SK-N-SH (cell line): ENCODE results near the gene TMEM147.

ENCODE experiments used
- CHD2 ChIP-seq: fragments of 150-350 bp; IDR thresholded peaks from 2 replicates; pipeline ENCODE4 v1.6.1; 2018; ENCODE audit warnings: low read length; ENCODE audit not compliant: partially characterized antibody
- CTCF ChIP-seq: fragments of 200-600 bp; sonication (generic); IDR thresholded peaks from 2 replicates; pipeline ENCODE4 v1.6.1; 2017; ENCODE audit warnings: antibody characterized with exemption, mild to moderate bottlenecking, moderate library complexity
- EP300 ChIP-seq, 2 experiments: IDR thresholded peaks; 2 replicates each; pipeline versions ENCODE4 v1.4.0 to v1.6.1; 2012; ENCODE audit warnings: borderline replicate concordance in 1 of 2, low read depth in 1 of 2, low read length in 1 of 2
- EZH2phosphoT487 ChIP-seq: fragments of 200-600 bp; sonication (generic); IDR thresholded peaks from 2 replicates; pipeline ENCODE4 v1.6.1; 2017; ENCODE audit warnings: low read depth, mixed run types, mild to moderate bottlenecking, antibody characterized with exemption, moderate library complexity, borderline replicate concordance
- GATA2 ChIP-seq: sonication (generic); formaldehyde crosslinking; IDR thresholded peaks from 2 replicates; pipeline ENCODE4 v1.5.0; 2020; ENCODE audit warnings: mild to moderate bottlenecking, missing genetic modification reagents
- NFIC ChIP-seq: IDR thresholded peaks from 2 replicates; pipeline ENCODE4 v1.4.0; 2012; ENCODE audit warnings: borderline replicate concordance
- NRF1 ChIP-seq: IDR thresholded peaks from 2 replicates; pipeline ENCODE4 v1.6.1; 2012; ENCODE audit warnings: low read depth, mild to moderate bottlenecking, low read length
- RAD21 ChIP-seq: IDR thresholded peaks from 2 replicates; pipeline ENCODE4 v1.6.1; 2012; ENCODE audit warnings: mild to moderate bottlenecking, low read length
- REST ChIP-seq: IDR thresholded peaks from 2 replicates; pipeline ENCODE4 v1.6.1; 2012; ENCODE audit warnings: mild to moderate bottlenecking, low read depth, low read length, moderate library complexity
- TAF1 ChIP-seq: IDR thresholded peaks from 2 replicates; pipeline ENCODE4 v1.6.1; 2012; ENCODE audit warnings: low read depth, mild to moderate bottlenecking, low read length, moderate library complexity, borderline replicate concordance
- USF1 ChIP-seq: IDR thresholded peaks from 2 replicates; pipeline ENCODE4 v1.4.0; 2012; ENCODE audit warnings: low read depth, borderline replicate concordance
- USF2 ChIP-seq: fragments of 150-350 bp; IDR thresholded peaks from 2 replicates; pipeline ENCODE4 v1.6.1; 2017; ENCODE audit warnings: antibody characterized with exemption, low read length, low read depth, borderline replicate concordance
- YY1 ChIP-seq: IDR thresholded peaks from 2 replicates; pipeline ENCODE4 v1.4.0; 2012; ENCODE audit warnings: low read depth, mild to moderate bottlenecking
- ZBTB33 ChIP-seq: IDR thresholded peaks from 2 replicates; pipeline ENCODE4 v1.4.0; 2012; ENCODE audit warnings: low read depth, borderline replicate concordance

- TF ChIP-seq CTCF = no peak
- no peak for TF ChIP-seq NRF1
- no peak for TF ChIP-seq TAF1
- TF ChIP-seq REST = no peak
- TF ChIP-seq NFIC = no peak
- TF ChIP-seq EP300 (IDR thresholded peaks at IDR 0.05; ENCODE audit: borderline replicate concordance in 1 of 2, low read depth in 1 of 2, low read length in 1 of 2) = no peak
- TF ChIP-seq YY1 = no peak
- TF ChIP-seq ZBTB33 = no peak
- no peak for TF ChIP-seq CHD2
- no peak for TF ChIP-seq EZH2phosphoT487
- no peak for TF ChIP-seq RAD21
- no peak for TF ChIP-seq GATA2 (CRISPR knock-in tag)
- TF ChIP-seq USF1 = no peak
- TF ChIP-seq USF2 = no peak
Observed at GRCh38 chr19:35558400-35559280, 13.2 kb downstream of the TMEM147 start.
